Inflammatory macrophage treated with lipopolysaccharide for 4 hours (primary cell): ENCODE results near the gene ETF1.
A peak's percentile ranks its signal among the peaks of the same experiment; 100 is the strongest.

Experiments
- DNase-seq: peaks from one replicate; pipeline ENCODE4 v3.0.0-alpha.2; 2020

The ETF1 gene

GRCh38 chr5:138460032-138460693, 82.9 kb downstream of the ETF1 start:
- no peak for DNase-seq

DNA sequence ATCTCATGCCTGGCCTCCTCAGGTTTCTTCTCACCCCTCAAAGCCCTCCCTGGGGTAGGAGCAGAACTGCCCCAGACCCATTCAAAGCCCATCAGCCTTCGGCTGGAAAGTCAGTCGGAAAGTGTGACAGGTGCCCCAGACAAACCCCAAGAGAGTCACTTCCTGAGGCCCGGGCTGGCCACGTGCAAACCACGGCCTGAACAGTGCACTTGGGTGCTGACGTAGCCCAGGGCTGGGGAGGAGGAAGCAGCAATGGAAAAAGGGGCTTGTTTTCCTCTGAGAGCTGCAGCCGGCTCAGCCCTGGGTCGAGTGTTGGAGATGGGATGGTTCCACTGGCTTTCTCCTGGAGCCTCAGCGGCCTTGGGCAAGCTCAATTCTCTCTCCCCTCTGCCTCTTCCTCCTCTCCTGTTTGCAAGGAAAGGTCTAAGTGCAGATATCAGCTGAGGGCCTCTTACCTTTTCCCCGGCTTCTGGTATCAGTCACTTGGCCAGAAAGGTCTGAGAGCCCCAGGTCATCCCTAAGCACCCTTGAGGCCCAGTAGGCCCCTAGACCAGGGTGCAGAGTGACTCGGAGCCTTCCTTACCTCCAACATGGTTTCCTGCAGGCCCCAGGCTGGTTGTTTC, 83.6 kb downstream of the ETF1 start:
- DNase-seq: peak; percentile 67

DNA sequence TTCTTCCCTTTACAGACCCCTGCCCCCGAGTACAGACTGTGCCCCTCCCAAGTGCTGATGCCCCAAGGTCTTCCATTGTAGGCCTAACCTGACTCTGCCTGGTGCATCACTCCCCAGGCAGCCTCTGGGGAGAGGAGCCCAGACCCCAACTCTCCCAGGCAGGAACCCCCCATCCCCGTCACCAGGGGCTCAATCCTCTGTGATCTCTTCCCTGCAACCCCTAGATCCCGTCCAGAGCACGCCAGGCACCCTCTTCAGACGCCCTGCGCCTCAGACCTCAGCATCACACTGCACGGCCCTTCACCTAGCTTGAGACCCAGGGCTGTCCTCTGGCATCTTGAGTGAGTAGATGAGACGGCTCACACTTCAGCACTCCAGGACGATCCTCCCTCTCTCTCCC, 84.2 kb downstream of the ETF1 start:
- DNase-seq: no peak

DNA sequence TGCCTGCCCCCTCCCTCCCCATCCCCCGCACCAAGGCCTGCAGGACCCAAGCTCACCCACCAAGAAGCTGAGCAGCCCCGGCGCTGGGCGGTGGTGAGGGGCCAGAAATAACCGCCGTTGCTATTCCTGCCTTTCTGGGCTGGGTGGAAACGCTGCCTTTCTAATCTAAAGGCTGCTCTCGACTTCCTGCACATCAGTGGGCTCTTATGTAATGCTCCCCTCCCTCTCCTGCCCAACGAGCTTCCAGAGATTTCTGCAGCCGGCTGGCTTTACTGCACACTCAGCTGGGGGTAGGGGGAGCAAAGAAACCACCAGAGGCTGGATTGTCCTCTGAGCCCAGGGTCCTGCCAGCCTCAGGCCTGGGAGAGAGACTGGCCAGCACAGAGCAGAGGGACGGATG, 84.7 kb downstream of the ETF1 start:
- DNase-seq: no peak

DNA sequence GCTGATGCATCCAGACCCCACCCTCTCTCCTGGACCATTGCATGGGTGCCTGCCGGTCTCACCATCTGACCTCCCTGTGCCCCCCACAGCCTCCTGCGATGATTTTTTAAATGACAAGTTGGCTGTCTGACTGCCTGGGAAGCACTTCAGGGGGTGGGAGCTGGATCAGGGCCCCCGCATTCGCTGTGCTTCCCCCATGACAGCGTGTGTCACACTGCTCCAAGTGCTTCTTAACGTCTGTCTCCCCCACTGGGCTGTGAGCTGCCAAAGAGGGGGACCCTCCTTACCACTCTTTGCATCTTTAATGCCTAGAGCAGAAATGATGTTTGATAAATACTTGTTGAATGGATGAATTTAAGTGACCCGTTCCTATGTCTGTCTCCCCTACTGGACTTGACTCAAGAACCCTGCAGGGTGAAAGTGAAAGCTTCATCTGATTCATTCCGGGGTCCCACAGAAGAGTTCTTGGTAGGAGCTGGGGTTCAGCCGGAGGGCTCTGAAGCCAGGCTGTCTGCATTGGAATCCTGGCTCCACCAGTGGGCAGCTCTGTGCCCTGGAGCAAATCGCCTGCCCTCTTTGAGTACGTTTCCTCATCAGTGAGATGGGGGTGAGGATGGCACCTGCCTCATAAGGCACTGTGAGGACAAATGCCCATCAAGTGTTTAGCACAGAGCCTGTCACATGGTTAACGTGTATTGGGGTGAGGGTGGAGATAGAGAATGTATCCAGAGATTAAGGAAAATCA, 85.3 kb downstream of the ETF1 start:
- no peak for DNase-seq
